SK-N-SH (cell line): ENCODE data around the gene PBOV1.

Source experiments
- ELF1 ChIP-seq: IDR thresholded peaks from 2 replicates; pipeline ENCODE4 v1.4.0; 2012
- NRF1 ChIP-seq: IDR thresholded peaks from 2 replicates; pipeline ENCODE4 v1.6.1; 2012; ENCODE audit warnings: low read depth, mild to moderate bottlenecking, low read length
- POLR2AphosphoS5 ChIP-seq: IDR thresholded peaks from 2 replicates; pipeline ENCODE4 v1.6.1; 2012; ENCODE audit warnings: low read depth, low read length
- SIN3A ChIP-seq: IDR thresholded peaks from 2 replicates; pipeline ENCODE4 v1.6.1; 2012; ENCODE audit warnings: low read depth, mild to moderate bottlenecking, low read length, moderate library complexity, borderline replicate concordance
- TEAD4 ChIP-seq: IDR thresholded peaks from 2 replicates; pipeline ENCODE4 v1.4.0; 2012; ENCODE audit warnings: mild to moderate bottlenecking, borderline replicate concordance; ENCODE audit not compliant: insufficient read depth
- TF ChIP-seq, protein P1 (sequence below): fragments of 200-600 bp; sonication (generic); IDR thresholded peaks from 2 replicates; pipeline ENCODE4 v1.6.1; 2017; ENCODE audit warnings: antibody characterized with exemption, mild to moderate bottlenecking, moderate library complexity

DNA sequence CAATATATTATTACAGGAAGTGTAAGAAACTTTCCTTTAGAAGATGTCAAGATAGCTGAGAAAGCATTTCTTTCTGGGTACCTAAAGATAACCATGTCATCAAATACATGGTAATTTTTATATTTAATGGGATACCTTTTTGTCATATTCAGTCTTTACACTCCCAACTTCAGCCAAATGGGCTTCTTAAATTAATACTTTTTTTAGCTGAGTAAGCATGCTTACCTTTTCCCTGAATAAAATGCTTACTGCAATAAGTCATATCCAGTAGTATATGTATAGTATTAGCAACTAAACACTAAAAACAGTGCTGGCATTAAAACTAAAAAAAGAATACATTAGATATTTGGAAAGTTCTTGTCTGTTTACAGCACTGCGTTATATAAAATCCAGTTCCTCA is 17.4 kb upstream of the PBOV1 start:
- TF ChIP-seq, protein P1, sequence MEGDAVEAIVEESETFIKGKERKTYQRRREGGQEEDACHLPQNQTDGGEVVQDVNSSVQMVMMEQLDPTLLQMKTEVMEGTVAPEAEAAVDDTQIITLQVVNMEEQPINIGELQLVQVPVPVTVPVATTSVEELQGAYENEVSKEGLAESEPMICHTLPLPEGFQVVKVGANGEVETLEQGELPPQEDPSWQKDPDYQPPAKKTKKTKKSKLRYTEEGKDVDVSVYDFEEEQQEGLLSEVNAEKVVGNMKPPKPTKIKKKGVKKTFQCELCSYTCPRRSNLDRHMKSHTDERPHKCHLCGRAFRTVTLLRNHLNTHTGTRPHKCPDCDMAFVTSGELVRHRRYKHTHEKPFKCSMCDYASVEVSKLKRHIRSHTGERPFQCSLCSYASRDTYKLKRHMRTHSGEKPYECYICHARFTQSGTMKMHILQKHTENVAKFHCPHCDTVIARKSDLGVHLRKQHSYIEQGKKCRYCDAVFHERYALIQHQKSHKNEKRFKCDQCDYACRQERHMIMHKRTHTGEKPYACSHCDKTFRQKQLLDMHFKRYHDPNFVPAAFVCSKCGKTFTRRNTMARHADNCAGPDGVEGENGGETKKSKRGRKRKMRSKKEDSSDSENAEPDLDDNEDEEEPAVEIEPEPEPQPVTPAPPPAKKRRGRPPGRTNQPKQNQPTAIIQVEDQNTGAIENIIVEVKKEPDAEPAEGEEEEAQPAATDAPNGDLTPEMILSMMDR: no peak
- TF ChIP-seq POLR2AphosphoS5: no peak
- no peak for TF ChIP-seq ELF1
- no peak for TF ChIP-seq TEAD4
- no peak for TF ChIP-seq NRF1
- no peak for TF ChIP-seq SIN3A
